Thoracic aorta (tissue), 2 donors: ENCODE measurements around the gene BRSK2. TPM values are rescaled to one million over a fixed set of nuclear protein-coding genes. Genes with fewer than 3 reads are reported as not detected.

Experiments used
- ATAC-seq: fragments of 150-250 bp; one replicate; pipeline ENCODE4 v1.8.0; 2017; ENCODE audit warnings: low read depth; ENCODE audit not compliant: insufficient number of reproducible peaks, low FRiP score
- DNase-seq: peaks from one replicate; pipeline ENCODE4 v3.0.0-alpha.2; 2020; ENCODE audit warnings: low spot score
- H3K27ac ChIP-seq, 2 donors: fragments of 200-600 bp; sonication (generic); 1 replicate in 1 of 2; 2 replicates in 1 of 2; pipeline ENCODE4 v1.5.1; 2016; ENCODE audit warnings: mild to moderate bottlenecking in 2 of 2, moderate library complexity in 2 of 2
- H3K27me3 ChIP-seq: fragments of 200-600 bp; sonication (generic); replicated peaks from 2 replicates; pipeline ENCODE4 v1.6.0; 2016; ENCODE audit warnings: mild to moderate bottlenecking; ENCODE audit not compliant: insufficient read depth
- H3K36me3 ChIP-seq: fragments of 200-600 bp; sonication (generic); one replicate; pipeline ENCODE4 v1.5.1; 2016
- H3K4me1 ChIP-seq, 2 donors: fragments of 200-600 bp; sonication (generic); 1 replicate in 1 of 2; 2 replicates in 1 of 2; pipeline versions ENCODE4 v1.5.1 to v1.6.0; 2016; ENCODE audit warnings: low read depth in 2 of 2, mild to moderate bottlenecking in 1 of 2; ENCODE audit not compliant: control insufficient read depth in 1 of 2
- H3K4me3 ChIP-seq: fragments of 200-600 bp; sonication (generic); 2 replicates; pipeline ENCODE4 v1.5.1; 2016; ENCODE audit warnings: mild to moderate bottlenecking
- H3K9me3 ChIP-seq: fragments of 200-600 bp; sonication (generic); 2 replicates; pipeline ENCODE4 v1.5.1; 2016
- CTCF ChIP-seq: fragments of 200-600 bp; sonication (generic); IDR thresholded peaks from one replicate; pipeline ENCODE4 v1.5.1; 2019; ENCODE audit warnings: antibody characterized with exemption
- total RNA-seq, 2 donors: library from RNA; depleted of rRNA; stranded (reverse); fragments of >200 nt; gene quantifications; one replicate each; pipeline versions ENCODE4 v1.1.0 to v1.2.3, GENCODE V29; 2016

The BRSK2 gene
- total RNA-seq, 2 donors from 2014 or later: 1.2 TPM; not detected in 1

- Histone ChIP-seq H3K4me1 (no peaks in the 10 kb centered on the region), H3K36me3 (no peaks in the 10 kb centered on the region), H3K4me3 (no peak overlapping the region), H3K27me3 (peaks cover 5% of the 10 kb centered on the region), H3K27ac (no peak overlapping the region), H3K9me3 (no peaks in the 10 kb centered on the region)
- ATAC-seq: no peak
- no peak for TF ChIP-seq CTCF
- DNase-seq: no peak
Observed at GRCh38 chr11:1401171-1401445, 11.4 kb downstream of the BRSK2 start.

GRCh38 chr11:1401656-1402221 lies 12.0 kb downstream of the BRSK2 start:
- H3K4me1 ChIP-seq: no peaks in the 10 kb centered on the region
- no peak for DNase-seq
- peaks cover 3% of the 10 kb centered on the region for H3K27me3 ChIP-seq
- no peak for TF ChIP-seq CTCF
- no peak for ATAC-seq
- H3K27ac ChIP-seq: no peak overlapping the region
- H3K36me3 ChIP-seq: no peaks in the 10 kb centered on the region
- H3K4me3 ChIP-seq: no peak overlapping the region
- no peaks in the 10 kb centered on the region for H3K9me3 ChIP-seq

DNA sequence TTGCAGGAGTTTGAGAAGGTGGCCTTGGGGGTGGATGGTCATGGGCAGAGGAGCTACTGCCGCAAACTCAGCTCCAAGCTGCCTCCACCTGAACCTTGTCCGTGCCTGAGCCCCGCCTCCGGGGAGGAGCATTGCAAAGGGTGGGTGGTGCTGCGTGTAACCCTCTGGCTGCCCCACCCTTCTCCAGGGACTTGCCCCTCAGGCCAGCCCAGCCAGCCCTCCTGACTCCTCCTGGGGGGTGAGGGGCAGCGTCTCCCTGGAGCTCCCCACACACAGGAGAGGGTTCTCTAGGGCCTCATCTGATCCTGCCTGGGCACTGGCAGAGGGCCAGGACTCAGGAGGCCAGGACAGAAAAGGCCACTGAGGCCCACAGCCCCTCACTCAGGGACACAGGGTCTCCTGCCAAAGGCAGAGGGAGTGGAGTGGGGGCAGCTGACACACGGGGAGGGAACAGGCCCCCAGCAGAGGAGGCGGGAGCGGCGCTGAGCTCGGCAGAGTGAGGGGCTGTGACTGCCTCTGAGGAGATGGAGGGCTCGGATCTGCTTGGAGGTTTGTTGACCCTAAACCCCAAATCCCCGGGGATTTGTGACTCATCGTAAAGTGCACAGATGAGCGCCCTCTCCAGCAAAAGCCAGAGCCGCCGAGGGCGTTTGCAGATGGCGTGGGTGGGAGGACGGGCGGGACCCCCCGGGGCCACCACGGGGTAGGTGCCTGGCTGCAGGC lies 12.8 kb downstream of the BRSK2 start:
- no peak for TF ChIP-seq CTCF
- ATAC-seq (no peak), DNase-seq (no peak)
- no peaks in the 10 kb centered on the region for H3K9me3 ChIP-seq
- no peaks in the 10 kb centered on the region for H3K36me3 ChIP-seq
- no peak overlapping the region for H3K4me3 ChIP-seq
- no peaks in the 10 kb centered on the region for H3K4me1 ChIP-seq
- H3K27me3 ChIP-seq: no peaks in the 10 kb centered on the region
- no peak overlapping the region for H3K27ac ChIP-seq

DNA sequence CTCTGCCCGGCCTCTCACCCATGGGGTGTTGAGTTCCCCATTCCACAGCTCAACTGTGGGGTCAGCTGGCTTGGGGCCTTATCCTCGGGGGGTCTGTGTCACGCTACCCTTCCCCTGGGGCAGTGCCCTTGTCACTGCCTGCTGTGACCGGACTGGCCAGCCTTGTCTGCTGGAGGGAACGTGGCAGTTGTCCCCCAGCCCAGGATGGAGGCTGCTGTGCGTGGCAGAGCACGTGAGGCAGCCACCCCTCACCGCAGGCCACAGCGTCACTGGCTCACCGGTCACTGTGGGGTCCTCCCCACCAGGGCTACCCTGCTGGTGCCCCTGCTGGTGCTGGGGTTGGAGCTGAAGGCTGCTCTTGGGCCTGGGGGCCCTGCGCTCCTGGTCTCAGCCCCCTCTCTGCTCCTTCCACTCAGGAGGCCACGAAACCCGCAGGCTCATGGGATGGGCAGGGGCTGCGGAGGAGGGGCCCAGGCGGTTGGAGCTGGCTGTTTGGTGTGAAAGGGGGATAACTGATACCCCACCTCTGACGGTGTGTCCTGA lies 13.4 kb downstream of the BRSK2 start:
- Histone ChIP-seq H3K27ac (no peak overlapping the region), H3K9me3 (no peaks in the 10 kb centered on the region), H3K36me3 (no peaks in the 10 kb centered on the region), H3K4me1 (no peaks in the 10 kb centered on the region), H3K4me3 (no peak overlapping the region), H3K27me3 (no peaks in the 10 kb centered on the region)
- no peak for TF ChIP-seq CTCF
- no peak for DNase-seq
- no peak for ATAC-seq

DNA sequence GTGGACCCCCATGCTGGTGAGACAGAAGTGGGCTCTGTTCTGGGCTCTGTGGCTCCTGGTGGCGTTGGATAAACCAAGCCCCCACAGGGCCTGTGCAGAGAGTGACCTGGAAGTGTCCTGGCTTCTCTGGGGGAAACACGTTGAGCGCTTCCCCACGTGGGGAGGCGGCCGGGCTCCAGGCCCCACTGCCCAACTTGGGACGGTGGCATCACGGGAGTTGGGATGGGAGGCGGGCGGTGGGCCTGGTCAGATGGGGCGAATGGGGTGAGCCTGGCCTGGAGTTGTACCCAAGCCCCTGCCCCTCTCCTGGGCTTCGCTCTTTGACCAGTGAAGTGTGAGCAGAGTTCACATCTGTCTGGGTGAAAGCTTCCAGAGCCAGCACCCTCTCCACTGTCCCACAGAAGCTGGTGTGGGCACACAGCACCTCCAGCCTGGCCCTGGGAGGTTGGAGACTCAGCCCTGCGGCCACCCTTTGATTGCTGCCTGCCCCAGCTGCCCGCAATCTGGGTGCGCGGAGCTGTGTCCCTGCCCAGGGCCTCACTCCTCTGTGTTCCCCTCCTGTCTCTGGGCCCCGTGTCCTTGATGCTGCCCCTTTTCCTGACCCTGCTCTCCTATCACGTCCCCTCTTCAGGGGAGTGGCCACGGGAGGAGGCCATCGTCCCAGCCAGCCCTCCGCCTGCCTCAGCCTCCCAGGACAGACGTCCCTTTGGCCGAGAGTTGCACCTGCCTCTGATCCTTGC lies 14.2 kb downstream of the BRSK2 start:
- no peak for DNase-seq
- no peaks in the 10 kb centered on the region for H3K36me3 ChIP-seq
- H3K4me1 ChIP-seq: no peaks in the 10 kb centered on the region
- ATAC-seq: no peak
- no peak for TF ChIP-seq CTCF
- H3K9me3 ChIP-seq: no peaks in the 10 kb centered on the region
- no peak overlapping the region for H3K4me3 ChIP-seq
- H3K27me3 ChIP-seq: no peaks in the 10 kb centered on the region
- H3K27ac ChIP-seq: no peak overlapping the region
